GM06990 (cell line): Measurements from ENCODE around the gene FAM111A.
"Not testable (repeated sequence)": the region's sequence is repeated elsewhere in the genome, so short reads cannot be mapped to it uniquely, and the experiment has no call there.

Source experiments
- DNase-seq: peaks from one replicate; pipeline ENCODE4 v3.0.0-alpha.2; 2011; ENCODE audit not compliant: insufficient read length; ENCODE audit errors: extremely low read depth
- H3K27me3 ChIP-seq: replicated peaks from 2 replicates; pipeline ENCODE4 v1.6.0; 2011; ENCODE audit warnings: low read length; ENCODE audit not compliant: control insufficient read depth, insufficient read depth
- H3K36me3 ChIP-seq: 2 replicates; pipeline ENCODE4 v1.5.1; 2011; ENCODE audit warnings: low read length; ENCODE audit not compliant: control insufficient read depth, insufficient read depth
- H3K4me3 ChIP-seq: replicated peaks from 2 replicates; pipeline ENCODE4 v1.5.1; 2011; ENCODE audit warnings: low read depth, mild to moderate bottlenecking, control low read depth, low read length
- TF ChIP-seq, protein P1 (sequence below): IDR thresholded peaks from 2 replicates; pipeline ENCODE4 v1.5.1; 2011; ENCODE audit warnings: low read length, control low read depth, mild to moderate bottlenecking, inconsistent platforms; ENCODE audit not compliant: insufficient read depth, poor library complexity, severe bottlenecking

FAM111A gene

DNA sequence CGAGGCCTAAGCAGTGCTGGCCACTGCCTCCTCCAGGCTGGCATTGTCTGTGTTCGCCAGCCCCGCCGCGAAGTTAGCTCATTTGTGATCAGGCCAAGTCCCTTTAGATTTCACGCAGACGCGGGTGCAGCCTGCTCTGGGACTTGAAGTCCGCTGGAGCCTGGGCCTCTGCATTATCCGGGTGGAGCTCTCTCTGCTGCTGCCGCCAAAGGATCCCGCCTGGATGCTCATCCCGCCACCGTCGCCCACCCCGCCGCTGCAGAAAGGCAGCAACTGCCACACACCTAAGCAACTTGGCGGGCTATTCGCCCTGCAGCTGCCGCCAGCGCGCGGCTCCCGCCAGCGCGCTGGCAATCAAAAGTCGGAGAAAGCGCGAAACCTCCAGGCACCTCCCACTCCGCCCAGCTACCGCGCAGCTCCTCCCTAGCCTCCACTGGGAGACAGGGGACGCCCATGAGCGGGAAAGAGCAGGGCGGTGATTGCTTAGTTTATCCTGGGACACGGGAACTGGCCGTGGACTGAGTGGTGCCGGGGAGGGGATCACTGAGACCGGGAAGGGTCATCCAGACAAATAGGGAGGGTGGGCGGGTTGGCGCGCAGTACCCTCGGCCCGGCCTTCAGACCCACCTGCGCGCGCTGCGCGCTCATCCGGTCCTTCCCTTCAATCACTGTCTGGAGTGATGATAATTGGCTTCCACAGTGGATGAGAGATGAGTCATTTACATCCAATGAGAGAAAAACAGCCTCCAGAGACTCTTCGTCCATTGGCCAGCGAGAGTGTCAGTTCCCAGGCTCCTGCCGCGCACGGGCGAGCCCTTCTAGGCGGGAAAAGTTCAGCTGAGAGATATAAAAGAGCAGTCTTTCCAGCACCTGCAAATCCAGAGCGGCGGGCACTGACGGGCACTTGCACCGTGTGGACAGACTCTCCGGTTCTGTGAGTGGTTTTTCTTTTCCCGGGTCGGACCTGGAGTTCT is 36.0 kb upstream of the FAM111A start, which contains the start of gene FAM111B:
FAM111B (plus strand) TSS at position 875 of the 974 bp plus-strand sequence. CDS start 2,389 bp downstream, outside the sequence.
- Histone ChIP-seq H3K36me3 (no peaks in the 10 kb centered on the region), H3K4me3 (peak within 1 kb of the TSS; percentile 73), H3K27me3 (no peaks in the 10 kb centered on the region)
- peak; percentile 88 for DNase-seq
- TF ChIP-seq, protein P1, sequence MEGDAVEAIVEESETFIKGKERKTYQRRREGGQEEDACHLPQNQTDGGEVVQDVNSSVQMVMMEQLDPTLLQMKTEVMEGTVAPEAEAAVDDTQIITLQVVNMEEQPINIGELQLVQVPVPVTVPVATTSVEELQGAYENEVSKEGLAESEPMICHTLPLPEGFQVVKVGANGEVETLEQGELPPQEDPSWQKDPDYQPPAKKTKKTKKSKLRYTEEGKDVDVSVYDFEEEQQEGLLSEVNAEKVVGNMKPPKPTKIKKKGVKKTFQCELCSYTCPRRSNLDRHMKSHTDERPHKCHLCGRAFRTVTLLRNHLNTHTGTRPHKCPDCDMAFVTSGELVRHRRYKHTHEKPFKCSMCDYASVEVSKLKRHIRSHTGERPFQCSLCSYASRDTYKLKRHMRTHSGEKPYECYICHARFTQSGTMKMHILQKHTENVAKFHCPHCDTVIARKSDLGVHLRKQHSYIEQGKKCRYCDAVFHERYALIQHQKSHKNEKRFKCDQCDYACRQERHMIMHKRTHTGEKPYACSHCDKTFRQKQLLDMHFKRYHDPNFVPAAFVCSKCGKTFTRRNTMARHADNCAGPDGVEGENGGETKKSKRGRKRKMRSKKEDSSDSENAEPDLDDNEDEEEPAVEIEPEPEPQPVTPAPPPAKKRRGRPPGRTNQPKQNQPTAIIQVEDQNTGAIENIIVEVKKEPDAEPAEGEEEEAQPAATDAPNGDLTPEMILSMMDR, result no peak

DNA sequence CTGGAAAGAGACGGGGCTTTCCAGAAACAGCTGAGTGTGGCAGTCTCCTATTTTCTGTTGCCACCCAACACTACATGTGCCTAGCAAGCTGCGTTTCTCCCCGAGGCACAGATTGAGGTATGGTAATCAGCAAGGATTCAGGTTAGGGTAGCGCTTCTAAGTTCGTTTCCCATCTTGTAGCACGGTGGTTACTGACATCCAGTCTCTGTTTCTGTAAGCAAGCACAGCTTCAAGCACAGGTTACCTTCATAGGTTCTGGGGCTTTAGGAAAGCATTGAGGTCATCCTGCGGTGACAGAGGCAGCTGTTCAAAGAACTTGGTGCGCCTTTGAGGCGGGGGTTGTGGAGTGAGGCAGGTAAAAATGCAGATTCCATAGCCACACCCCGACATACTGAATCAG is 34.9 kb upstream of the FAM111A start:
- peak overlapping the region; percentile 73 for H3K4me3 ChIP-seq
- DNase-seq, H3K36me3 ChIP-seq, H3K27me3 ChIP-seq: not testable (repeated sequence)

DNA sequence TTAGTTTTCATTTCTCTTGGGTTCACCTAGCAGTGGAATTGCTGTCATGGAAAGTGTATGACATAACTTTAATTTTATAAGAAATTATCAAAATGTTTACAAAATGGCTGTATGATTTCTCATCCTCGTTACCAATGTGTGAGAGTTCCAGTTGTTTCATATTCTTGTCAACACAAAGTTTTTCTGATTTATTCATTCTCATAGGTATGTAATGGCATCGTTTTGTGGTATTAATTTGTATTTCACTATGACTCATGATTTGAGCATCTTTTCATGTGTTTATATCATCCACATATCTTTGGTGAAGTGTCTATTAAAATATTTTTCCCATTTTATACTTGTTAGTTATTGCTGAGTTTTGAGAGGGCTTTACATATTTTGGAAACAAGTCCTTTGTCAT is 30.2 kb upstream of the FAM111A start:
- DNase-seq, result no peak
- peaks cover 5% of the 10 kb centered on the region for H3K36me3 ChIP-seq
- TF ChIP-seq, protein P1, result no peak

DNA sequence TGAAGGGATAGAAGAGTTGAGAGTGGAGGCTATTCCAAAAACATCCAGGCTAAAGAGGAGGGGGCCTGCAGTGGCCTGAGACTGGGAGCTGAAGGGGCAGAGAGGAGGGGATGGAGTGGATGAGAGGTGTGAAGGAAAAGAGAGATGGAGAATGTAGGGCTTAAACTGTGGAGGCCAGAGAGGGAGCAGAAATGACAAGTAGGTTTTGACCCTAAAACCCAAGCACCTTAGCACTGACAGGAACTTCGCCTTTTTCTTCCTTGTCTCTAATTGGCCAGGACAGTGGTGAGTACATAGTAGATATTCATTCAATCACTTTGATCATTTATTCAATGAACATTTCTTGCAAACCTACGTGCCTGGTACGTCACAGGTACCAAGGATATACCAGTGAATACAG is 28.3 kb upstream of the FAM111A start:
- H3K36me3 ChIP-seq, result peaks cover 8% of the 10 kb centered on the region
- DNase-seq, result no peak
- H3K27me3 ChIP-seq, result no peaks in the 10 kb centered on the region
- TF ChIP-seq, protein P1, result no peak
- H3K4me3 ChIP-seq, result no peak overlapping the region

More for the DNA sequence above, 30.2 kb upstream of the FAM111A start:
- H3K4me3 ChIP-seq, result no peak overlapping the region
- H3K27me3 ChIP-seq, result no peaks in the 10 kb centered on the region

DNA sequence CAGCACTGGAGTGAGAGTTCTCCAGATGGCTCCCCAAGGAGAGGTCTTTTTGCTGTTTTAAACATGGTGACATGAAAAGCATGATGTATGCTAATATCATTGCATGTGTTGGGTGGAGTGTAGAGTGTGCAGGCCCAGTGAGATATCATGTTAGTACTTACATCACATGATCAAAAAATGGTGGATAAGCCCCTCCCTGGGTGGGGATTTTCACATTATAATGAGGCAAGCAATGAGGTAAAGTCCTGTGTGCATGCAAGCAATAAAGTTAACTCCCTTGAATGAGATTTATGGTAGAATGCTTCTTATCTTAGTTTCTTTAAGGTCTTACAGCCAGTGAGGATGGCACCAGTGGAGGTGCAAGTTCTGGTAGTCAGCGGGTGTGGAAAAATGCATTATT is 27.1 kb upstream of the FAM111A start:
- Histone ChIP-seq H3K4me3 (no peak overlapping the region), H3K27me3 (no peaks in the 10 kb centered on the region), H3K36me3 (peaks cover 8% of the 10 kb centered on the region)
- DNase-seq, result no peak
- TF ChIP-seq, protein P1, result no peak

DNA sequence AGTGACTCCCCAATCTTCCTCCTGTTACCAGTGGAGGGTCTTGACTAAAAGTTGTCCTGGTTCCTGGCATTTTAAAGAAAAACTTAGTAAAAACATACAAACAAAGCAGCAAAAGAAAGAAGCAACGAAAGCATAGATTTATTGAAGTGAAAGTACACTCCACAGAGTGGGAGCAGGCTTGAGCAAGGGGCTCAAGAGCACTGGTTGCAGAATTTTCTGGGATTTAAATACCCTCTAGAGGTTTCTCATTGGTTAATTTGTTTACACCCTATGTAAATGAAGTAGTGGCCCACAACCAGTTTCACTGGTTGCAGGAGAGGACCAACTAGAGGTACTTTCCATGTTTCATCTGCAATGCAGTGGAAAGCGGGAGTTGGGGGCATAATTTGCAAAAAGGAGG is 24.9 kb upstream of the FAM111A start:
- H3K4me3 ChIP-seq, result no peak overlapping the region
- H3K27me3 ChIP-seq, result no peaks in the 10 kb centered on the region
- TF ChIP-seq, protein P1, result no peak
- DNase-seq, result no peak
- peaks cover 8% of the 10 kb centered on the region for H3K36me3 ChIP-seq
